HepG2 (cell line): ENCODE results near the gene NEGR1. TPM values are rescaled to one million over a fixed set of nuclear protein-coding genes. Genes with fewer than 3 reads are reported as not detected.

Experiments used
- ATAC-seq: fragments of 200-7000 bp; cut with Tn5 transposase; 3 replicates; pipeline ENCODE4 v1.9.1; 2020; ENCODE audit warnings: mild to moderate bottlenecking, moderate library complexity
- BruUV-seq: library from RNA; stranded (reverse); fragments of 400-500 nt; replicated peaks from 2 replicates; lab custom pipeline; 2021; lab: Mats Ljungman, UMichigan
- CTCF ChIA-PET: fragments of 300-600 bp; formaldehyde crosslinking; extraction: SDS; loops from one replicate; lab custom pipeline; 2021; ENCODE audit warnings: low total read pairs, inconsistent platforms, low intra/inter-chr PET ratio; lab: Yijun Ruan, JAX
- POLR2A ChIA-PET: fragments of 350-600 bp; sonication (Branson Sonifier 250); formaldehyde crosslinking; loops from one replicate; lab custom pipeline; 2020; ENCODE audit warnings: antibody characterized with exemption, inconsistent platforms; lab: Yijun Ruan, JAX
- DNase-seq: peaks from one replicate; pipeline ENCODE4 v3.0.0-alpha.2; 2015; ENCODE audit warnings: low spot score
- FAIRE-seq: peaks from 3 replicates; lab custom pipeline; 2011; peaks lifted over from hg19 to GRCh38; lab: Jason Lieb, UNC
- H2AFZ ChIP-seq: one replicate; pipeline ENCODE4 v1.6.1; 2011; ENCODE audit warnings: low read length, inconsistent platforms
- H3K27ac ChIP-seq: fragments of 300-600 bp; 3 replicates; pipeline ENCODE4 v1.8.0; 2011; ENCODE audit warnings: mixed run types, mild to moderate bottlenecking, mixed read lengths, low read length, inconsistent platforms; ENCODE audit not compliant: insufficient read depth; ENCODE audit errors: extremely low read length
- H3K27me3 ChIP-seq, 2 experiments: fragments of 200-600 bp in 1 of 2; 2 replicates in 1 of 2; 3 replicates in 1 of 2; pipeline versions ENCODE4 v1.6.0 to v1.8.0; 2011; ENCODE audit warnings: low read length in 2 of 2, mild to moderate bottlenecking in 2 of 2, moderate library complexity in 2 of 2, inconsistent platforms in 1 of 2; ENCODE audit not compliant: insufficient read depth in 2 of 2, control insufficient read depth in 1 of 2
- H3K36me3 ChIP-seq, 2 experiments: fragments of 200-600 bp in 1 of 2; replicated peaks in 1 of 2; 2 replicates in 1 of 2; 3 replicates in 1 of 2; pipeline versions ENCODE4 v1.5.1 to v1.8.0; 2011; ENCODE audit warnings: low read length in 2 of 2, inconsistent platforms in 1 of 2; ENCODE audit not compliant: insufficient read depth in 2 of 2, control insufficient read depth in 1 of 2
- H3K4me1 ChIP-seq: 2 replicates; pipeline ENCODE4 v1.5.1; 2012; ENCODE audit warnings: low read length, inconsistent platforms; ENCODE audit not compliant: insufficient read depth
- H3K4me2 ChIP-seq: 2 replicates; pipeline ENCODE4 v1.6.0; 2011; ENCODE audit warnings: low read depth, low read length, inconsistent platforms
- H3K4me3 ChIP-seq, 3 experiments: fragments of 200-600 bp in 1 of 3; sonication (generic), shearing (Covaris generic) in 1 of 3; replicated peaks in 1 of 3; 2 replicates each; pipeline ENCODE4 v1.5.1; 2011 to 2016; ENCODE audit warnings: low read length in 3 of 3, inconsistent platforms in 2 of 3, low read depth in 2 of 3, mild to moderate bottlenecking in 2 of 3, control low read depth in 1 of 3, mixed read lengths in 1 of 3; ENCODE audit not compliant: insufficient read depth in 1 of 3
- H3K79me2 ChIP-seq: one replicate; pipeline ENCODE4 v1.6.1; 2011; ENCODE audit warnings: low read length, inconsistent platforms; ENCODE audit not compliant: insufficient read depth
- H3K9ac ChIP-seq: 2 replicates; pipeline ENCODE4 v1.6.0; 2011; ENCODE audit warnings: mild to moderate bottlenecking, low read depth, low read length, inconsistent platforms; ENCODE audit not compliant: insufficient read depth
- H3K9me3 ChIP-seq: 2 replicates; pipeline ENCODE4 v1.5.1; 2012; ENCODE audit warnings: mild to moderate bottlenecking, low read length
- H4K20me1 ChIP-seq: 2 replicates; pipeline ENCODE4 v1.6.0; 2011; ENCODE audit warnings: inconsistent platforms, mild to moderate bottlenecking, low read length, moderate library complexity; ENCODE audit not compliant: insufficient read depth
- HES4 ChIP-seq: sonication (generic); formaldehyde crosslinking; IDR thresholded peaks from 2 replicates; pipeline ENCODE4 v1.9.0; 2021; ENCODE audit warnings: mild to moderate bottlenecking, missing genetic modification reagents, borderline replicate concordance
- KLF9 ChIP-seq: IDR thresholded peaks from 2 replicates; pipeline ENCODE4 v1.6.1; 2016; ENCODE audit warnings: low read depth
- SIX1 ChIP-seq: sonication (generic); formaldehyde crosslinking; IDR thresholded peaks from 2 replicates; pipeline ENCODE4 v1.4.0; 2020; ENCODE audit warnings: missing genetic modification reagents, borderline replicate concordance
- SMAD3 ChIP-seq: sonication (generic); formaldehyde crosslinking; IDR thresholded peaks from 2 replicates; pipeline ENCODE4 v1.4.0; 2020; ENCODE audit warnings: missing genetic modification reagents
- TIGD3 ChIP-seq: sonication (generic); formaldehyde crosslinking; IDR thresholded peaks from 2 replicates; pipeline ENCODE4 v1.5.1; 2020; ENCODE audit warnings: mild to moderate bottlenecking, missing genetic modification reagents, borderline replicate concordance
- TSC22D2 ChIP-seq: sonication (generic); formaldehyde crosslinking; IDR thresholded peaks from 2 replicates; pipeline ENCODE4 v1.5.1; 2020; ENCODE audit warnings: missing genetic modification reagents, mild to moderate bottlenecking, borderline replicate concordance
- ZNF407 ChIP-seq: sonication (generic); formaldehyde crosslinking; IDR thresholded peaks from one replicate; pipeline ENCODE4 v1.5.1; 2020; ENCODE audit warnings: mild to moderate bottlenecking, missing genetic modification reagents; ENCODE audit errors: not compliant biosample characterization
- ZNF496 ChIP-seq: sonication (generic); formaldehyde crosslinking; IDR thresholded peaks from 2 replicates; pipeline ENCODE4 v1.8.1; 2023; ENCODE audit warnings: mild to moderate bottlenecking, moderate library complexity, missing genetic modification reagents; ENCODE audit not compliant: insufficient replicate concordance
- ZNF7 ChIP-seq: IDR thresholded peaks from 2 replicates; pipeline ENCODE4 v1.6.1; 2016; ENCODE audit warnings: missing biosample characterization, missing genetic modification reagents
- WGBS: methylation state at CpG from one replicate; pipeline ENCODE4 v1.1.6; 2017; ENCODE audit warnings: low lambda C conversion rate; 5-methylcytosine and 5-hydroxymethylcytosine counted together
- in situ Hi-C: cut with HindIII; loops from 2 replicates; pipeline ENCODE4 v1.10.0; 2017; ENCODE audit warnings: low pct_unique_long_range_greater_than_20kb; ENCODE audit not compliant: extremely low pct_ligation_motif_present
- intact Hi-C: fragments of 100-400 bp; cut with micrococcal nuclease; formaldehyde crosslinking; loops from one replicate; pipeline ENCODE4 v1.10.0; 2022; ENCODE audit not compliant: unreplicated experiment
- polyA plus RNA-seq, 8 experiments: library from polyadenylated mRNA; depleted of rRNA in 3 of 8; stranded (reverse) in 7 of 8; unstranded in 1 of 8; fragments of >200 nt; fragmentation: Illumina TruSeq in 4 of 8; extraction: Trizol in 4 of 8; gene quantifications; 2 replicates each; pipeline versions ENCODE4 v1.2.1 to v1.2.3, GENCODE V29; 2011 to 2016; ENCODE audit warnings: low read depth in 4 of 8, missing spikeins in 1 of 8, mixed read lengths in 1 of 8; ENCODE audit not compliant: insufficient read depth in 1 of 8
- total RNA-seq, 5 experiments: library from RNA; depleted of rRNA; stranded (reverse); fragments of >200 nt; fragmentation: Illumina TruSeq; extraction: Trizol; gene quantifications; 2 replicates each; pipeline ENCODE4 v1.2.3, GENCODE V29; 2016; ENCODE audit warnings: low read depth in 1 of 5
- TF ChIP-seq, protein P1 (sequence below): sonication (generic); formaldehyde crosslinking; IDR thresholded peaks from 2 replicates; pipeline ENCODE4 v1.8.0; 2022; ENCODE audit warnings: missing genetic modification reagents, mild to moderate bottlenecking, inconsistent platforms, borderline replicate concordance
- TF ChIP-seq, protein P2 (sequence below): IDR thresholded peaks from 2 replicates; pipeline ENCODE4 v1.6.1; 2016; ENCODE audit warnings: low read depth, borderline replicate concordance
- TF ChIP-seq, protein P3 (sequence below): IDR thresholded peaks from 2 replicates; pipeline ENCODE4 v1.6.1; 2016; ENCODE audit warnings: missing compliant biosample characterization, missing genetic modification reagents, borderline replicate concordance

NEGR1 gene
- total and polyA plus RNA-seq, 2 of the 13 experiments (the other 11 are each of a cell fraction or from before 2014, with no cell fraction given) = not detected

GRCh38 chr1:71640998-71641397 is 641.3 kb downstream of the NEGR1 start:
- Histone ChIP-seq H3K36me3 (no peaks in the 10 kb centered on the region), H3K79me2 (no peaks in the 10 kb centered on the region), H3K9me3 (peaks cover 27% of the 10 kb centered on the region), H3K4me1 (no peaks in the 10 kb centered on the region), H3K4me3 (no peak overlapping the region), H3K9ac (no peak overlapping the region), H2AFZ (no peak overlapping the region), H3K27ac (no peak overlapping the region), H3K27me3 (no peaks in the 10 kb centered on the region), H3K4me2 (no peak overlapping the region), H4K20me1 (no peaks in the 10 kb centered on the region)
- in situ Hi-C loops (no loop called here), intact Hi-C loops (no loop called here)
- no peak for FAIRE-seq
- CTCF ChIA-PET = no interaction called here
- no peak for ATAC-seq
- DNase-seq = no peak
- POLR2A ChIA-PET = no interaction called here
- WGBS = under 1% methylated on average over 5 of the region's 5 CpGs
- no TSS peak for BruUV-seq
- TF ChIP-seq SIX1 (CRISPR knock-in tag) (no peak), TSC22D2 (CRISPR knock-in tag) (no peak), ZNF7 (CRISPR knock-in tag) (no peak), ZNF407 (CRISPR knock-in tag) (no peak), SMAD3 (no peak), KLF9 (CRISPR knock-in tag) (no peak), HES4 (no peak), ZNF496 (CRISPR knock-in tag) (no peak), TIGD3 (CRISPR knock-in tag) (no peak)
- TF ChIP-seq, protein P1, sequence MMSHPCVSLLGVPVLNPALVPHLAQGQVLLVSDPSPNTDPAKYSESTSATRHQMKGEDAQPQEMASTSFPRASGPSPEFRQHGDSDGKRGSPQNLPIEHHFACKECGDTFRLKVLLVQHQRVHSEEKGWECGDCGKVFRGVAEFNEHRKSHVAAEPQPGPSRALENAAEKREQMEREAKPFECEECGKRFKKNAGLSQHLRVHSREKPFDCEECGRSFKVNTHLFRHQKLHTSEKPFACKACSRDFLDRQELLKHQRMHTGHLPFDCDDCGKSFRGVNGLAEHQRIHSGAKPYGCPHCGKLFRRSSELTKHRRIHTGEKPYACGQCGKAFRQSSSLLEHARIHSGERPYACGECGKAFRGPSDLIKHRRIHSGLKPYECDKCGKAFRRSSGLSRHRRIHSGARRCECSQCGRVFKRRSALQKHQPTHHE (CRISPR knock-in tag) = no peak
- TF ChIP-seq, protein P2, sequence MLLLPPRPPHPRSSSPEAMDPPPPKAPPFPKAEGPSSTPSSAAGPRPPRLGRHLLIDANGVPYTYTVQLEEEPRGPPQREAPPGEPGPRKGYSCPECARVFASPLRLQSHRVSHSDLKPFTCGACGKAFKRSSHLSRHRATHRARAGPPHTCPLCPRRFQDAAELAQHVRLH = no peak
- TF ChIP-seq, protein P3, sequence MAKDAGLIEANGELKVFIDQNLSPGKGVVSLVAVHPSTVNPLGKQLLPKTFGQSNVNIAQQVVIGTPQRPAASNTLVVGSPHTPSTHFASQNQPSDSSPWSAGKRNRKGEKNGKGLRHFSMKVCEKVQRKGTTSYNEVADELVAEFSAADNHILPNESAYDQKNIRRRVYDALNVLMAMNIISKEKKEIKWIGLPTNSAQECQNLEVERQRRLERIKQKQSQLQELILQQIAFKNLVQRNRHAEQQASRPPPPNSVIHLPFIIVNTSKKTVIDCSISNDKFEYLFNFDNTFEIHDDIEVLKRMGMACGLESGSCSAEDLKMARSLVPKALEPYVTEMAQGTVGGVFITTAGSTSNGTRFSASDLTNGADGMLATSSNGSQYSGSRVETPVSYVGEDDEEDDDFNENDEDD (CRISPR knock-in tag) = no peak
